GM19240 (cell line): Measurements from ENCODE around the gene PTPN21.

ENCODE experiments used
- DNase-seq: peaks from one replicate; pipeline ENCODE4 v3.0.0; 2011; ENCODE audit warnings: low spot score; ENCODE audit not compliant: insufficient read length

PTPN21 gene

DNA sequence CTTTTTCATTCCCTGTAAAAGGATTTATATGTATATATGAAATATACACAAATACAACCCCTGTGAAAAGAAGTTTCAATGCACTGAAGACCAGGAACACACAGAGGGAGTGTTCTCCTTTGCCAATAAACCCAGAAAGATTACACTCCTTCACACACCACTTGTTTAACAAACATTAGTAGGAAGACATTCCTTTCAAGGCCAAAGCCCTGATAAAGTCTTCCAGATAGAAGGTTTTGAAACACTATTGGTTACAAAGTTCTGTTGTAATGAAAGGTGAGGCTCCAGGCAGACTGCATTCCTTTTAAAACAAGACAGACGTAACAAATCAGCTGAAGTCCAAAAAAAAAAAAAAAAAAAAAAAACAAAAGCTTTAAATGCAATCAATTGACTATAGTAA lies 81.0 kb downstream of the PTPN21 start:
- no peak for DNase-seq

DNA sequence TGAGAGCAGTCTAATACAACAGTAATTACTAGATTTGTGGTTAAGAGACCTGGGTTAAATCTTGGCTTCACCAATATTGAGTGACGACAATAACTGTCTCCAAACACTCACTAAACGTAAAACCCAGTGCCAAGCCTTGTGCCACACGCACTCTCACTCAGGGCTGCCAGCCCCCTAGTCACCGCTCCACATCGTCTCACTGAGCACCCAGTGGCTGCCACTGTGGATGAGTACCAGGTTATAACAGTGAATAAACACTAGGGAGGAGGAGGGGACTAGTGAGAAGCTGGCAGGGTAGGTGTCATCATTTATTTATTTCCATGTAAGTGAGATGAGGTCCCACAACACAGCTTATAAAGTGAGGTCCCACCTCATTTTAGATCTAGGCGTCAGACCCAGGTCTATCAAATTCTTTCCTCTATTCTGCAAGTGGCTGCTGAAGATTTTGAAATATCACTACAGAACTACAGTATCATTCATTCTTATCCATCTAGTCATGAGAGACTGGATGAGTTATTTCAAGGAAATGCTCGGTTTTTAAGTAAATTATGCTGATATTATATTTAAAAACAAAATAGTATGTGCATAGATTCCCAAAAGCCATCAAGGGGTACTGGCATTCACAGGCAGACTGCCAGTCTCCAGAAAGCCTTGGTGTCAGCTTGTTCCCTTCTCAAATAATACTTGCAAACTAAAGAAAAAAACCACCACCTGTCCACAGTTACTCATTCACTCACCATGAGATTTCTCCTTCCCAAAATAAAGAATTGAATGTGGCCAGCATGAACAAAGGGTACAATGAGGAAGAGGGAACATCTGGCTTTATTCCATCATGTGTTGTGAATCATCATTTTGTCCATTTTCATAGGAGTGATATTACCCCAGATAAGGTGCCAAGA lies 84.0 kb downstream of the PTPN21 start:
- DNase-seq, result no peak

- no peak for DNase-seq
Observed at GRCh38 chr14:88468406-88468805, 86.4 kb downstream of the PTPN21 start.

DNA sequence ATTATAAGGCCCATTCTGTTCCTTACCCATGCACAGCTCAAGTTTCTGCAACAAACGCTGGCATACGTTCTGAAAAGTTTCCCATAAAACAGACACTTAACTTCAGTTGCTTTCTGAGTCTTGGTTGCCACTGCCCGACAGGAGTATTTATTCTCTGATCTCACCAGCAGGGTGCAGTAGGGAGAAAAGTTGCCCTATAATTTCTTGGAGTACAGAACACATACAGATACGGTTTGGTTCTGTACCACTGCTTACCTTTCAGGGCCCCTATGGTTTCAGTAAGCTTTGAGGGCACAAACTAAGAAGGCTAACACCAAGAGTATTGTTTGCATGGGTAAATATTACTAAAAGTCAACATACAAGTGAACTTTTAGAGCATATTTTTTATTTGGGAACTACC lies 91.5 kb downstream of the PTPN21 start:
- no peak for DNase-seq

GRCh38 chr14:88454886-88455285 lies 99.9 kb downstream of the PTPN21 start:
- DNase-seq, result no peak

GRCh38 chr14:88452231-88452630 lies 102.6 kb downstream of the PTPN21 start:
- no peak for DNase-seq

DNA sequence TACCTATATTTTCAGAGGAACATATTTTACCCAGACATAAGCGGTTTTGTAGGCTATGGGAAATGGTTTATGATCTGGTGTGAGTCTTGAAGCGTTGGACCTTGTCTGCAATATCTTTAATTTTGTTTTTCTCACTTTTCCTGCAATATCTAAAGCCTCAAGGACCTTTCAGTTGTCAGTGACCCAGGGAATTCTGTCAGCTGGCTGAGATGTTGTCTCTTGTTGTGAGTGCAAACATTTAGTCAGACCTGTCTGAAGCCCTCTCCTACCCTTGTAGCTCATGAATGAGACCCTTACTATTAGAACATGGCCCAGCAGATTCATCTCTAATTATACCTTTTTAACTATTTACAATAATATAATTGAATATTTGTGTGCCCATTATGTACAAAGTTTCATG lies 115.7 kb downstream of the PTPN21 start:
- DNase-seq, result no peak

DNA sequence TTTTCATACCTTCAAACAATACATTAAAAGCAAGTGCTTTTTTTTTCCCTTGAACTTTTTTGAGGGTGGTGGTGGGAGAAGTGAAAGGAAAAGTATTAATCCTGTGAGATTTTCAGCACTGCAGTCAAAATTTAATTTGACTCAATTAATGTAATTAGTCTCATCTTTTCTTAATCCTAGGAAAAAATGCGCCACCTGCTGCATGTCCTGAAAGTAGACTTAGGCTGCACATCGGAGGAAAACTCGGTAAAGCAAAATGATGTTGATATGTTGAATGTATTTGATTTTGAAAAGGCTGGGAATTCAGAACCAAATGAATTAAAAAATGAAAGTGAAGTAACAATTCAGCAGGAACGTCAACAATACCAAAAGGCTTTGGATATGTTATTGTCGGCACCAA lies 117.1 kb downstream of the PTPN21 start:
- DNase-seq, result no peak

DNA sequence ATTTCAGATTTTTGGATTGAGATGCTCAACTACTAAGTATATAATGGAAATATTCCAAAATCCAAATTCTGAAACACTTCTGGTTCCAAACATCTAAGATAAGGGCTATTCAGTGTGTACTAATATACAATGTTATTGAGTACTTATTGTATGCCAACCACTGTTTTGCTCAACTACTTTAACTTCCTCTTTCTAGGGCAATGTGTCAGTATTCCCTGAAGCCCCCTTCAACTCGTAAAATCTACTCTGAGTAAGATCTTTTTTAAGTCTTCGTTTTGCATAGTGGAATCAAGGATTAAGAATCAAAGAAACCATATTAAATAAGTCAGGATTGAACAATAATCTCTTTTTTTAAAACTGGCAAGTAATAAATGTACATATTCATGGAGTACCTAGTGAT lies 123.8 kb downstream of the PTPN21 start:
- DNase-seq, result no peak

- no peak for DNase-seq
Observed at GRCh38 chr14:88426271-88426670, 128.5 kb downstream of the PTPN21 start.

DNA sequence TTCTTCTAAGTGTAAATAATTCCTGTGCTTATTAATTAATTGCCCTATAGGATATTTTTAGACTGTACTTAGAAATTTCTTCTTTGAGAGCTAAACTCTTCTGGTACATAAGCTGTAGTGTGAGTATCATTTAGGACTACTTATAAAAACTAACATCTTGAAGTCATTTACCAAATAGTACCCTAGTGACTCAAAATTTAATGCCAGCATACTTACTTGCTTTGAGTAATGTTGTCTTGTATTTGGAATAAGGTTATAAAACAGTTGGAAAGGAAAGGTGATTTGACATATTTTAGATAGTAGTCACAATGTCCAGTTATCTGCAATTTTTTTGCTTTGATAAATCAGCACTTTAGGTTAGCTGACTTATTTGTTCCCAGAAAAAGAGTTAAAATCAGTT lies 130.2 kb downstream of the PTPN21 start:
- no peak for DNase-seq

DNA sequence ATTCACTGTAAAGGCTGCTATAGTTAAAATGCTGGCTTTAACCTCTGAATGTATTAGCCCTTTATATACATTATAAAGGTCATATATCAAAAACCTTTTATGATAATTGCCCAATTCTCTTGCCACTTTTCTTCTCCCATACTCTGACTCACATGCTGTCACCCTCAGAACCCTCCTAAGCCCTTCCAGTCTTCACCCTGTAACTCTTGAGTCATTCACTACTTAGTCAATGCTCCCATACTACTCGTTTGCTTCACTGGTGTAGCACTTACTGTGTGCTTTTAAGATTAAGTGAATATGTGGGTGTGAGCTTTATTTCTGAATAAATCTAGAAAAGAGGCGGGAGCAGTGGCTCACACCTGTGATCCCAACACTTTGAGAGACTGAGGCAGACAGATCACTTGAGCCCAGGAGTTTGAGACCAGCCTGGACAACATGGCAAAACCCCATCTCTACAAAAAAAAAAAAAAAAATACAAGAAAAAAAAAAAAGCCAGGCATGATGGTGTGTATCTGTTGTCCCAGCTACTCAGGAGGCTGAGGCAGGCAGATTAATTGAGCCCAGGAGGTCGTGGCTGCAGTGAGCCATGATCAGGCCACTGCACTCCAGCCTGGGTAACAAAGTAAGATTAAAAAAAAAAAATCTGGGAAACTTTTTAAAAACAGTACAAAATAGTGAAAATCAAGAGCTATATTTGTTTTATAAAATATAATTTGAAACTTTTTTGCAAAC lies 131.7 kb downstream of the PTPN21 start:
- DNase-seq, result no peak

GRCh38 chr14:88422047-88422446 lies 132.8 kb downstream of the PTPN21 start:
- no peak for DNase-seq

DNA sequence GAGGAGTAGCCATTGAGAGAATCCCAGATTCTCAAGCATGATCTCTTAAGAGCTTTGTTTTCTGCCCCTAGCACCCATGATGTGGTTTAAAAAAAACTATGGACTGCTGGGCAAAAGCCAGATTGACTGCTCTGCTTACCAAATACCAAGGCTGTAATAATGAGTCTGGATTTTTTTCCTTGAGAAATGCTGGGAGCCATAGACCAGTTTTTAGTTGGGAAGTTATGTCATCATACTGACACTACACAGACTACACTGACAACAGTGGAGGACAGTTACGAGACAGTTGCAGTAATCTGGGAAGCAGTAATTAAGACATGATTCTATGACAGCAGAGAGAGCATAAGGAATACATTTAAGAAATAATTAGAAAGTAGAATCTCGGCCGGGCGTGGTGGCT lies 133.5 kb downstream of the PTPN21 start:
- DNase-seq, result no peak

DNA sequence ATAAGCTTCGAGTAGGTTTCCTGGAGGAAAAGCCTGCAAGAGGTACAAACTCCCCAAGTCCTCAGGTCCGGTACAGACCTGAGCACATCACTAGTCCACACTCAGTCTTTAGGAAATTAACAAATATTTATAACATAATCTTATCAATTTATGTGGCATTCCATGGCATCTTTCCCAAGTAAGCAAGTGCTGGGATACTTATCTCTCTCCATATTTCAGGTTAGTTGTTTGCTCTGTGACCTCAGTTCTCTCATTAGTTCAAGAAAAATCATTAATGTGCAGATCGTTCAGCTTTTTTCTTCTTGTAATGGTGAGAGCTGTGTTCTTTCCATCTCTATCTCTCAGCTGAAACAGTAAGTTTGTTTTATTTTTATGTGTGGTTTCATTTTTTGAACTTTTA lies 134.6 kb downstream of the PTPN21 start:
- DNase-seq, result no peak

DNA sequence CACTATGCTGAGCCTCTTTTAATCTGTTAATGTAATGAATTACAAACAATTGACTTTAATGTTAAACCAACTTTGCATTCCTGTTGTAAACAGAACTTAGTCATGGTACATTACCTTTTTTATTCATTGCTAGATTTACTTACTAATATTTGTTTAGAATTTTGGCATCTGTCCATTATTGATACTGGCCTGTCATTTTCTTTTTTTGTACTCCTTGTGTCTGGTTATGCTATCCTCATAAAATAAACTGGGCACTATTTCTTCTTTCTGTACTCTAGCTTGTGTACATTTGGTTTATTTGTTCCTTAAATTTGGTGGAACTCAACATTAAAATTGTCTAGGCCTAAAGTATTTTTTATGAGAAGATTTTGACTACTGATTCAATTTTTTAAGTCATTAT lies 137.2 kb downstream of the PTPN21 start:
- no peak for DNase-seq
